HepG2 (cell line): ENCODE measurements around the gene ZFP1. TPM values are rescaled to one million over a fixed set of nuclear protein-coding genes. Genes with fewer than 3 reads are reported as not detected.
A peak's percentile ranks its signal among the peaks of the same experiment; 100 is the strongest.

Source experiments
- CBX1 ChIP-seq: IDR thresholded peaks from one replicate; pipeline ENCODE4 v1.6.1; 2016; ENCODE audit warnings: antibody characterized with exemption, low read depth
- DNMT1 ChIP-seq: sonication (generic); formaldehyde crosslinking; IDR thresholded peaks from 2 replicates; pipeline ENCODE4 v1.5.1; 2020; ENCODE audit warnings: mild to moderate bottlenecking, missing genetic modification reagents
- HNF4A ChIP-seq: sonication (generic); formaldehyde crosslinking; IDR thresholded peaks from 2 replicates; pipeline ENCODE4 v1.4.0; 2020; ENCODE audit warnings: missing genetic modification reagents
- IRX3 ChIP-seq: sonication (generic); formaldehyde crosslinking; IDR thresholded peaks from 2 replicates; pipeline ENCODE4 v1.8.1; 2023; ENCODE audit warnings: mild to moderate bottlenecking, low read depth, missing genetic modification reagents, borderline replicate concordance
- MAZ ChIP-seq, 2 experiments: sonication (generic) in 1 of 2; formaldehyde crosslinking in 1 of 2; IDR thresholded peaks; 2 replicates each; pipeline versions ENCODE4 v1.5.0 to v1.6.1; 2012 to 2020; ENCODE audit warnings: low read depth in 2 of 2, mild to moderate bottlenecking in 2 of 2, borderline replicate concordance in 1 of 2, improper control_type of control experiment in 1 of 2, low read length in 1 of 2, missing genetic modification reagents in 1 of 2, moderate library complexity in 1 of 2
- MTF1 ChIP-seq: sonication (generic); formaldehyde crosslinking; IDR thresholded peaks from 2 replicates; pipeline ENCODE4 v1.5.0; 2020; ENCODE audit warnings: missing genetic modification reagents
- POLR2G ChIP-seq: fragments of 200-400 bp; formaldehyde crosslinking; IDR thresholded peaks from 2 replicates; pipeline ENCODE4 v1.6.1; 2018; ENCODE audit warnings: mild to moderate bottlenecking, low read depth, low read length, moderate library complexity
- SP5 ChIP-seq: IDR thresholded peaks from 2 replicates; pipeline ENCODE4 v1.6.1; 2016; ENCODE audit warnings: low read depth, borderline replicate concordance
- ZBTB49 ChIP-seq: sonication (generic); formaldehyde crosslinking; IDR thresholded peaks from 2 replicates; pipeline ENCODE4 v1.4.0; 2020; ENCODE audit warnings: missing genetic modification reagents, borderline replicate concordance
- ZHX1 ChIP-seq: sonication (generic); formaldehyde crosslinking; IDR thresholded peaks from 2 replicates; pipeline ENCODE4 v1.8.1; 2022; ENCODE audit warnings: low read depth, mild to moderate bottlenecking, missing genetic modification reagents
- ZNF451 ChIP-seq: sonication (generic); formaldehyde crosslinking; IDR thresholded peaks from 2 replicates; pipeline ENCODE4 v1.5.0; 2020; ENCODE audit warnings: mild to moderate bottlenecking, missing genetic modification reagents
- ZNF598 ChIP-seq: sonication (generic); formaldehyde crosslinking; IDR thresholded peaks from 2 replicates; pipeline ENCODE4 v1.5.1; 2020; ENCODE audit warnings: mild to moderate bottlenecking, missing genetic modification reagents, borderline replicate concordance
- ZNF83 ChIP-seq: sonication (generic); formaldehyde crosslinking; IDR thresholded peaks from 2 replicates; pipeline ENCODE4 v1.4.0; 2020; ENCODE audit warnings: missing genetic modification reagents, mild to moderate bottlenecking, borderline replicate concordance
- polyA plus RNA-seq, 8 experiments: library from polyadenylated mRNA; depleted of rRNA in 3 of 8; stranded (reverse) in 7 of 8; unstranded in 1 of 8; fragments of >200 nt; fragmentation: Illumina TruSeq in 4 of 8; extraction: Trizol in 4 of 8; gene quantifications; 2 replicates each; pipeline versions ENCODE4 v1.2.1 to v1.2.3, GENCODE V29; 2011 to 2016; ENCODE audit warnings: low read depth in 4 of 8, missing spikeins in 1 of 8, mixed read lengths in 1 of 8; ENCODE audit not compliant: insufficient read depth in 1 of 8
- total RNA-seq, 5 experiments: library from RNA; depleted of rRNA; stranded (reverse); fragments of >200 nt; fragmentation: Illumina TruSeq; extraction: Trizol; gene quantifications; 2 replicates each; pipeline ENCODE4 v1.2.3, GENCODE V29; 2016; ENCODE audit warnings: low read depth in 1 of 5
- TF ChIP-seq, protein P1 (sequence below): IDR thresholded peaks from 2 replicates; pipeline ENCODE4 v1.6.1; 2012; ENCODE audit warnings: inconsistent platforms
- TF ChIP-seq, protein P2 (sequence below): IDR thresholded peaks from 2 replicates; pipeline ENCODE4 v1.6.1; 2018; ENCODE audit warnings: missing genetic modification reagents
- TF ChIP-seq, protein P3 (sequence below): sonication (generic); formaldehyde crosslinking; IDR thresholded peaks from 2 replicates; pipeline ENCODE4 v1.5.1; 2020; ENCODE audit warnings: mild to moderate bottlenecking, missing genetic modification reagents, borderline replicate concordance
- TF ChIP-seq, protein P4 (sequence below): sonication (generic); formaldehyde crosslinking; conservative IDR thresholded peaks from 2 replicates; pipeline ENCODE4 v1.4.0; 2020; ENCODE audit warnings: missing genetic modification reagents

ZFP1 gene
- total and polyA plus RNA-seq, 2 of the 13 experiments (the other 11 are each of a cell fraction or from before 2014, with no cell fraction given): 8.3 to 14.0 TPM

DNA sequence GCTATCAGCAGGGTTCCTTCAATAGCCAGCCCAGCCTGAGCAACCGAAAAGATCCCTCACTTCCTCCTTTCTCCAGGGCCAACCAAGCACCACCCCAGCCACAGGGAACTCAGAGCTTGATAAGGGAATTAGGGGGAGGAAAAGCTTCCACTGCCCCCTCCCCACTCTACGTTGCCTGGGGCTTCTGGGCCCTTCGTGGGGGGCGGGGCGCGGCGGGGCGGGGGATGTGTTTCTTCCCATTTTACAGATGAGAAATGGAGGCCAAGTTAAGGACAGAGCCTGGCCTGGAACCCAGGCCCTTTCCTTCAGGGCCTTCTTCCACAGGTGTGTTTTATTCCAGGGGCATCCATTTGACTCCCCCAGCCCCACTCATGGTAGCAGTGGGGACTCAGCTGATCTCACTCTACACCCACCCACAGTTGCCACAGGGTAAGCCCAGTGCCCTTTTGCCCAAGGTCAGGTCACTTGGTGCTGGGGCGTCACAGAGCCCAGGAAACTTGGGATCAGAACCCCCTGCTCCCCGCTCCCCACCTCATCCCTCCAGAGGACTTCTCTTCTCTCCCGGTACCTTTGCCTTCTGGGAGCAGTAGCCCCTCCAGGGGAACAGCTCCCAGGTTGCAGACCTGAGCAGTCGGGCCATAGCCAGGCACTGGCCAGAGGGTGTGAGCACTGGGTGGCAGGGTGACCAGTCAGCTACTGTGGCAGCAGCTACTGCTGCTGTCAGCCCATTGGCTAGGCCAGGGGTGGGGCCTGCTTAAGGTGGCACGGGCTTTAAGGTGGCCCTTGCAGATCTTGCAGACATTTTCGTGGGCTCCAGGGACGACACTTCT lies 32.0 kb upstream of the ZFP1 start, which contains the start of gene LDHD (continued):
- TF ChIP-seq DNMT1 (CRISPR knock-in tag) (no peak), POLR2G (peak; percentile 91), IRX3 (CRISPR knock-in tag) (no peak), CBX1 (no peak), ZBTB49 (CRISPR knock-in tag) (no peak), ZHX1 (CRISPR knock-in tag) (no peak), SP5 (CRISPR knock-in tag) (0 out of 2 replicates have a peak, but pooled peaks have one; percentile 38), MAZ (IDR thresholded peaks at IDR 0.05; ENCODE audit: borderline replicate concordance, low read depth, low read length) (no peak; the same call in 1 of the 2 replicates), MAZ (CRISPR knock-in tag; IDR thresholded peaks at IDR 0.05; ENCODE audit: low read depth) (peak; percentile 27; the same call in 1 of the 2 replicates), MTF1 (CRISPR knock-in tag) (no peak), ZNF598 (CRISPR knock-in tag) (peak; percentile 94; the same call in 1 of the 2 replicates), ZNF83 (CRISPR knock-in tag) (peak; percentile 48; the same call in 1 of the 2 replicates), ZNF451 (CRISPR knock-in tag) (peak; percentile 78; the same call in 1 of the 2 replicates), HNF4A (CRISPR knock-in tag) (peak; percentile 35; the same call in 1 of the 2 replicates)
- TF ChIP-seq, protein P1, sequence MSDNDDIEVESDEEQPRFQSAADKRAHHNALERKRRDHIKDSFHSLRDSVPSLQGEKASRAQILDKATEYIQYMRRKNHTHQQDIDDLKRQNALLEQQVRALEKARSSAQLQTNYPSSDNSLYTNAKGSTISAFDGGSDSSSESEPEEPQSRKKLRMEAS: peak; percentile 77
- TF ChIP-seq, protein P2, sequence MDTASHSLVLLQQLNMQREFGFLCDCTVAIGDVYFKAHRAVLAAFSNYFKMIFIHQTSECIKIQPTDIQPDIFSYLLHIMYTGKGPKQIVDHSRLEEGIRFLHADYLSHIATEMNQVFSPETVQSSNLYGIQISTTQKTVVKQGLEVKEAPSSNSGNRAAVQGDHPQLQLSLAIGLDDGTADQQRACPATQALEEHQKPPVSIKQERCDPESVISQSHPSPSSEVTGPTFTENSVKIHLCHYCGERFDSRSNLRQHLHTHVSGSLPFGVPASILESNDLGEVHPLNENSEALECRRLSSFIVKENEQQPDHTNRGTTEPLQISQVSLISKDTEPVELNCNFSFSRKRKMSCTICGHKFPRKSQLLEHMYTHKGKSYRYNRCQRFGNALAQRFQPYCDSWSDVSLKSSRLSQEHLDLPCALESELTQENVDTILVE (CRISPR knock-in tag): peak; percentile 66; the same call in 1 of the 2 replicates
- TF ChIP-seq, protein P3, sequence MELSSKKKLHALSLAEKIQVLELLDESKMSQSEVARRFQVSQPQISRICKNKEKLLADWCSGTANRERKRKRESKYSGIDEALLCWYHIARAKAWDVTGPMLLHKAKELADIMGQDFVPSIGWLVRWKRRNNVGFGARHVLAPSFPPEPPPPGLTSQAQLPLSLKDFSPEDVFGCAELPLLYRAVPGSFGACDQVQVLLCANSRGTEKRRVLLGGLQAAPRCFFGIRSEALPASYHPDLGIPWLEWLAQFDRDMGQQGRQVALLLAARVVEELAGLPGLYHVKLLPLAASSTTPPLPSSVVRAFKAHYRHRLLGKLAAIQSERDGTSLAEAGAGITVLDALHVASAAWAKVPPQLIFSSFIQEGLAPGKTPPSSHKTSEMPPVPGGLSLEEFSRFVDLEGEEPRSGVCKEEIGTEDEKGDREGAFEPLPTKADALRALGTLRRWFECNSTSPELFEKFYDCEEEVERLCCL (CRISPR knock-in tag): no peak
- TF ChIP-seq, protein P4, sequence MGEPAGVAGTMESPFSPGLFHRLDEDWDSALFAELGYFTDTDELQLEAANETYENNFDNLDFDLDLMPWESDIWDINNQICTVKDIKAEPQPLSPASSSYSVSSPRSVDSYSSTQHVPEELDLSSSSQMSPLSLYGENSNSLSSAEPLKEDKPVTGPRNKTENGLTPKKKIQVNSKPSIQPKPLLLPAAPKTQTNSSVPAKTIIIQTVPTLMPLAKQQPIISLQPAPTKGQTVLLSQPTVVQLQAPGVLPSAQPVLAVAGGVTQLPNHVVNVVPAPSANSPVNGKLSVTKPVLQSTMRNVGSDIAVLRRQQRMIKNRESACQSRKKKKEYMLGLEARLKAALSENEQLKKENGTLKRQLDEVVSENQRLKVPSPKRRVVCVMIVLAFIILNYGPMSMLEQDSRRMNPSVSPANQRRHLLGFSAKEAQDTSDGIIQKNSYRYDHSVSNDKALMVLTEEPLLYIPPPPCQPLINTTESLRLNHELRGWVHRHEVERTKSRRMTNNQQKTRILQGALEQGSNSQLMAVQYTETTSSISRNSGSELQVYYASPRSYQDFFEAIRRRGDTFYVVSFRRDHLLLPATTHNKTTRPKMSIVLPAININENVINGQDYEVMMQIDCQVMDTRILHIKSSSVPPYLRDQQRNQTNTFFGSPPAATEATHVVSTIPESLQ (CRISPR knock-in tag): no peak
